GM12874 (cell line): ENCODE data around the gene KCTD19.

Source experiments
- TF ChIP-seq, protein P1 (sequence below): IDR thresholded peaks from 2 replicates; pipeline ENCODE4 v1.5.1; 2011; ENCODE audit warnings: low read depth, mild to moderate bottlenecking, control low read depth, low read length, moderate library complexity; ENCODE audit not compliant: insufficient read depth

Gene KCTD19

DNA sequence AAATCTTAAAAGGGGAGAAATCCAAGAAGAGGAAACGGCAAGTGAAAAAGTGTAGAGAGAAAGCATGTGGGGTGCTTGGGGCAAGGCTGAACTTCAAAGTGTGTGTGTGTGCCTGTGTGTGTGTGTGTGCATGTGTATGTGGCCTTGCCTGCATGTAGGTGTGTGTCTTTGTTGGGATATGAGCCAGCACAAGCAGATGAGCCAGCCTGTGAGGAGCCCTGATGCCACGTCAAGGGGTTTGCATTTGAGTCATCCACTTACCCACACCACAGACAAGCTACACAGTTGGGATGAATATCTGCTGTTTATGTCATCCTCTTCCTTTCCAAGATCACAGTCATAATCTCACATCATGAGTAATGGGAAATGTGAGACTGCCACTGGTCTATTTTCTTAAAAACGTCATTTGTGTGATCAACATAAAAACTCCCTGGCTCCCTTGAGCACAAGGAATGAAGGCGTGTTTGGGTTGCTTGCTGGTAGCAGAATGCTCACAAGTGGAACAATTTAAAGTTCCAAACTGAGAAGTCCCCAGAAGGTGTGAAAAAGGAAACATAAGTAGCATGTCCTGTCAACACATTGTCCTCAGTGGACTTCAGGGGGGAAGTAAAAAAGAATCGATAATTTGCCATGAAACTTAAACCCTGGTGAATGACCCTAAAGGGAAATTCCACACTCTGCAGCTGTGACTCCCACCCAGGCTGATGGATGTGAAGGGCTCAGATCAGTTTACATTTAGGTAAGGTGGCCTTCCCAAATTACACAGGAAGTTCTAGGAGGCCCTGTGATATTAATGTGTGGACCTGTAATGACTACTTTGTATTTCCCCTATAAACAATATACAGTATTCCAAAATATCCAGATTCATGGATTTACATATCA lies 14.7 kb downstream of the KCTD19 start:
- TF ChIP-seq, protein P1, sequence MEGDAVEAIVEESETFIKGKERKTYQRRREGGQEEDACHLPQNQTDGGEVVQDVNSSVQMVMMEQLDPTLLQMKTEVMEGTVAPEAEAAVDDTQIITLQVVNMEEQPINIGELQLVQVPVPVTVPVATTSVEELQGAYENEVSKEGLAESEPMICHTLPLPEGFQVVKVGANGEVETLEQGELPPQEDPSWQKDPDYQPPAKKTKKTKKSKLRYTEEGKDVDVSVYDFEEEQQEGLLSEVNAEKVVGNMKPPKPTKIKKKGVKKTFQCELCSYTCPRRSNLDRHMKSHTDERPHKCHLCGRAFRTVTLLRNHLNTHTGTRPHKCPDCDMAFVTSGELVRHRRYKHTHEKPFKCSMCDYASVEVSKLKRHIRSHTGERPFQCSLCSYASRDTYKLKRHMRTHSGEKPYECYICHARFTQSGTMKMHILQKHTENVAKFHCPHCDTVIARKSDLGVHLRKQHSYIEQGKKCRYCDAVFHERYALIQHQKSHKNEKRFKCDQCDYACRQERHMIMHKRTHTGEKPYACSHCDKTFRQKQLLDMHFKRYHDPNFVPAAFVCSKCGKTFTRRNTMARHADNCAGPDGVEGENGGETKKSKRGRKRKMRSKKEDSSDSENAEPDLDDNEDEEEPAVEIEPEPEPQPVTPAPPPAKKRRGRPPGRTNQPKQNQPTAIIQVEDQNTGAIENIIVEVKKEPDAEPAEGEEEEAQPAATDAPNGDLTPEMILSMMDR: no peak

DNA sequence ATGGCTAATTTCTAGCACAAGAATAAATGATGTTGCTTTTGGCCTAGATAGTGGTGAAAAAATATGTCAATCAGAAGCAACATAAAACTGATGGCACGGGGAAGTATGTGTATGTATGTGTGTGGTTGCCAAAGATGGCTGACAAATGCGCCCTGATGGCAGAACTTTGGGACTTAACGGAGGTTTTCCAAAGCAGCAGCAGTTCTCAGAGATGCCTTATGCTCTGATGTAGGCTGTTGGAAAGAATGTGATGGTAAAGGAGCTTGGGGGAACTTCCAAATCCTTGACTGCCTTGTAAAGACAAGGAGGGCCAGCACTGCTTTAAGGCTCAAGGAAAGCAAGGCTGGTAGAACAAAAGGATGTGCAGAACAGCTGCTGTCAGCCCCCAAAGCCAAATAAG lies 16.0 kb downstream of the KCTD19 start:
- TF ChIP-seq, protein P1: no peak

DNA sequence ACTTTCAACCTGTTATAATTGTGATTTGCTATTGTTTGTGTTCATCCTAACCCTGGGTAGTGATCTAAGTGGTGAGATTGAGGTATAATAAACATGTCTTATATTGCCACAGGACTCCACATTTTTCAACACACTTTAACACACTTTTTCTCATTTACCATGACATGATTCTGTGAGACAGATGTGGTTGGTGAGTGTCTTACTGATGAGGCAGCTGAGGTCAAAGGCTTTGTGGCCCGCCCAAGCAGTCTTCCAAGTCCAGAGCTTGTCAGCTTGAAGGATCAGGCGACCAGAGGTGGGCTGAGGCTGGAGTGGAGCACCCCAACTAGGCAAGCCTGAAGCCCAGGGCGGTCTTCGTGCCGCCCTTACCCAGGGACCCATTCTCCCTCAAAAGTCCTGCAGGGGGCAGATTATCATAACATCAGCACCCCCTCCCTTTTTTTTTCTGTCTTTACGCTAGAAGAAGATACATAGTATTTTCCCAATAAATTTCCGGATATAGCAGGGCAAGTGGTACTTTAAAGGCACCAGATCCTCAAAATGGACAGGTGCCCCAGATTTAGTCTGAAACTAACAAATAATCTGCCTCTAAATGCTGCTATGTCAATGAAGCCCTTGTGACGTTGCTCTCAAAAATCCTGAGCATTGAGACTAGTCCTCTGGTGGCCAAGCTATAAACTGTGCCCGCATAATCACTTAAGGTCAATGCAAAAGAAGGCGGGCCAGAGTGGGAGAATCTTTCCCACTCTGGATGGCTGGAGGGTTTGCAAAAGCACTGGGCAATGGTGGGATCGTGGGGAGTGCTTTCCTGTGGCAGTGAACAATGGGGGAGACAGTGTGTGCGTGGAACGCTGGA lies 21.1 kb downstream of the KCTD19 start:
- TF ChIP-seq, protein P1: no peak

DNA sequence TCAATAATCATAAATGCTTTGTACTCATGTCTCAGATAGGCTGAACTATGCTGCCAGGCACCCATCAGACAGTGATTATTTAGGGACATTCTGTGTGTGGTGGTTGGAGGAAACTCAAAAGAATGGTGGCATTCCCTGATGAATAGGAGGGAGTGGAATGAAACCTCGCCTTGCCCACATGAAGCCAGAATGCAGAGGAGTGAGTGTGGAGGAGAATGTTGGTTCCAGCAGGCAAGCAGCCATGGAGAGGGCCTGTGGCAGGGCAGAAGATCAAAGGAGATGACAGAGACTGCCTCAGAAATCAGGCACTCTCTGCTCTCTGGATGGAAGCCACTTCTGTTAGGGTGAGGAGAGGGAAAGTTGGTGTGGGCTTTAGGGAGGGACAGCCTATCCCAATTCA lies 22.5 kb downstream of the KCTD19 start:
- TF ChIP-seq, protein P1: no peak

DNA sequence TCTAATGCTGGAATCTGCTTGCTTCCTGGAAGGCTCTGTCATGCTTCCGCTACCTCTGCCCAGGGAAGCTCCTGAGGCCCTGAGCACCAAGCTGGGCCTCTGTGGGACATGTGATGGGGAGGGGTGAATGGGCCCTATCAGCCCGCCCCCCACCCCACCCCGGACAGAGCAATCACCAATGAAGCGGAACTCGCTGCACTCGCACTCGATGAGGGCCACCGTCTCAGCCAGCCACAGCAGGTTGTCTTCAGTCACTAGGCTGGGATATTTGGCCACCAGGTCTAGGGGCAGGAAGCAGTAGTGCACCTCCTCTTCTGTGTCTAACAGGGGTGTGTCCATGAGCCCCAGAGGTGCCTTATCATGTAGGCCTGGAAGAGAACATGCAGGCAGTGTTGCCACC lies 23.6 kb downstream of the KCTD19 start:
- TF ChIP-seq, protein P1: no peak

DNA sequence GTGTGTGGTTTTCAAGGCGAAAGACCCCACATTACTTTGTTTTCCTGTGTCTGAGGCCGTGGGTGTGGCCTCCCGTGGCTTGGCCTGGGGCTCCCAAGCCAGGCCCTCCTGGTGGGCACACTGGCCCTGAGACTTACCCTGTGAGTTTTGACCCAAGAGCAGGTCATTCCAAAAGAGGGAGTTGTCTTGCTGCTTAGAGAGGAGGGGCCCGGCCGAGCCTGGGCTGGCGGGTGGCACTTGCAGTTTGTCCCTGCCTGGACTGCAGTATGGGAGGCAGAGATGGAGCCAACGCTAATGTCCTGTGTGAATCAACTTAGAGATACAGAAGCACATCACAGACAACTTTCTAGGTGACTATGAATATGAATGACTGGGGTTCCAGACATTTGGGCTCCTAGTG lies 24.5 kb downstream of the KCTD19 start:
- TF ChIP-seq, protein P1: no peak

DNA sequence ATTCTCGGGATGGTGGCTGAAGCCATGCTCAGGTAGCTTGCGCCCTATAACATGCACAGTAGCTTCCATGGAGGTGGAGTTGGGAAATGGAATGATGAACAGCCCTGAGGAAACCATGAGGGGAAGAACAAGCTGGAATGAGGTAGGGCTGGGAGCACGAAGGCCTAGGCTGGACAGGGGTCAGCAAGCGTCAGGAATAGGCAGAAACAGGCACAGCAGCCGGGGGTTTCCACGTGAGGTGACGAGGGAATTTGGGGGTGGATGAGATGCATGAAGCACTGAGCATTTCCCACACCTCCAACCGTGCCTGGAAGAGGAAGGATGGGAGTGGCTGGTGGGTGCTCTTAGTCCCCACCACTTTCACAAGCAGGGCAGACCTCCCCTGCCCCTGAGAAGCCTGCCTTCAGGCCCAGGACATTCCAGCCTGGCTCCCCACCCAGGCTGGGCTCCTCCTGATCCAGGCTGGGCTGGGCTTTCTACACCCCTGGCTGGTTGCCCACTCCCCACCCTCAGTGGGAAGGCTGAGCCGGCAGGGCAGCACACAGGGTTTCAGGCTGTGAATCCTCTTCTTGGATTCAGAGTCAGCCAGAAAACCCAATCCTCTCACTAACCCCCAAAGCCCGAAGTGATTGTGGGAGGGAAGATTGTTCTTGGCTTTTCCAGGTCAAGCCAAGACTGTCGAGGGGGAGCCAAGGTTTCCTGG lies 25.3 kb downstream of the KCTD19 start:
- TF ChIP-seq, protein P1: no peak
